ENCODE measurements around the gene DOK7.

GRCh38 chr4:3489451-3489962 lies 26.4 kb downstream of the DOK7 start:
- TF ChIP-seq CTCF (conservative IDR thresholded peaks at IDR 0.05 in 1 of 2, IDR thresholded peaks at IDR 0.05 in 1 of 2; ENCODE audit: low read depth in 1 of 2, low read length in 2 of 2) = no peak
- TF ChIP-seq EZH2 (IDR thresholded peaks at IDR 0.05; ENCODE audit: low read length, missing control alignments) = peak; percentile 31

All from fibroblast of lung (primary cell).